ENCODE measurements around the gene S100A5.
A peak's percentile ranks its signal among the peaks of the same experiment; 100 is the strongest.
"Not testable (repeated sequence)": the region's sequence is repeated elsewhere in the genome, so short reads cannot be mapped to it uniquely, and the experiment has no call there.

S100A5 gene, protein sequence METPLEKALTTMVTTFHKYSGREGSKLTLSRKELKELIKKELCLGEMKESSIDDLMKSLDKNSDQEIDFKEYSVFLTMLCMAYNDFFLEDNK

DNA sequence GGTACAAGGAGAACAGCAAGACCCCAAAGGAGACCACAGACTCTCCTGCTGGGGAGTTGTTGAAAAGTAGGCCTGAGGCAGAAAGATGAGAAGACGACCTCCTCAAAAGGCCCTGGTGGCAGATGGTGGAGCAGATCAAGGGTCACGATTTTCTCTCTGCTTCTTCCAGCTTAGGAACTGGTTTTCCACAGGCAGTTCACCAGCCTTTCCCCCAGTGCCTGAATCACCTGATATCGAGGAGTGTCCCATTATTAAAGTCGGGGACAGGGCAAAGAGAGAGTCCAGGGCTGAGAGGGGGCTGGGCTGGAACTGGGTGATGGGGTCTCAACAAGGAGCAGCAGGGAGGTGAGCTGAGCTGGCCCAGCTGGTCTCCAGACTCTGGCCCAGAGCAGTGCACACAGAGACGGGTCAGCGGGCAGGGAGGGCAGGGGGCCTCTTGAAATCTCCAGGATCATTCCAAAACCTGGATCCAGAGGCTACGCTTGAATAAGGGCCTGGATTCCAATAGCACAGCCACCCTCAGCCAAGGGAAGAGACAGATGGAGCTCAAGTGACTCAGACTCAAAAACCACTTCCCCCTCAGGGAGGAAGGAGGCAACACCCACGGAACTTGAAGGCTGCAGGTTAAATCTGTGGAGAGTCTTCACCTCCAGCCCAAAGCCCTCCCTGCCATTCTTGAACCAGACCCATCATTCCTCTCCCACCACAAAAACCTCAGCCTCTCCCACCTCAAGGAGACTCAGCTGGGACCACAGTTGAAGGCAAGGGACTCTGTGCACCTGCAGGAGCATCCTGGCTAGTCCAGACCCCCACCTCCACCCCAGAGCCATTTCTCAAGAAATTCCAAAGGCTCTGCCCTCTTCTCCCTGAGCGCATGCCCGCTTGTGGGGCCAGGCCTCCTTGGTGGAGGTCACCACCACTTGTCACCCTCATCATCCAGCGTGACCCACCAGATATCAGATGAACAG, at the start of gene S100A5:
Gene S100A5, minus strand, starts transcription at position 541 of the 968 bp plus-strand sequence. CDS start 743 bp downstream, outside the sequence.
- peak; percentile 20 for DNase-seq (ENCODE audit: low read depth)

- no peak for DNase-seq (ENCODE audit: low read depth)
These were observed 47.7 kb upstream of the S100A5 start for GRCh38 chr1:153588482-153588881.

GRCh38 chr1:153588033-153588432, 47.3 kb upstream of the S100A5 start:
- DNase-seq (ENCODE audit: low read depth), result not testable (repeated sequence)

GRCh38 chr1:153587314-153587713, 46.6 kb upstream of the S100A5 start:
- DNase-seq (ENCODE audit: low read depth), result no peak

- no peak for DNase-seq (ENCODE audit: low read depth)
These were observed 45.6 kb upstream of the S100A5 start for GRCh38 chr1:153586347-153586746.

GRCh38 chr1:153585006-153585405, 44.3 kb upstream of the S100A5 start:
- no peak for DNase-seq (ENCODE audit: low read depth)

DNA sequence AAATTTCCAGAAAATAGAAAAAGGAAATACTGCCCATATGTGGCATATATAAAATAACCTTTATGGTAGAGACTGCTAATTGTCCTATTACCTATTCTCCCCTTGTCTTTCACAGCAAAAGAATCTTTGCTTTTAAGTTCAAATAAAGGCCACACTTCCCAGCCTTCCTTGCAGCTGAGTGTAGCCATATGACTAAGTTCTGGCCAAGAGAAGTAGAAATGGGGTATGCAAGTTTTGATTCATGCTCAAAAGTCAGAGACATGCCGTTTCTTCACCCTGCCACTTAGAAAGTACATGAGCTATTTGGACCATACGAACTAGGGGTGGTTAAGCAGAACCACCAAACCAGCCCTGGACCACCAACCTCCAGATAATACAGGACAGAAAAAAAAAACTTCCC, 43.2 kb upstream of the S100A5 start:
- DNase-seq (ENCODE audit: low read depth), result no peak

- DNase-seq (ENCODE audit: low read depth), result not testable (repeated sequence)
These were observed 42.8 kb upstream of the S100A5 start for GRCh38 chr1:153583514-153583913.

DNA sequence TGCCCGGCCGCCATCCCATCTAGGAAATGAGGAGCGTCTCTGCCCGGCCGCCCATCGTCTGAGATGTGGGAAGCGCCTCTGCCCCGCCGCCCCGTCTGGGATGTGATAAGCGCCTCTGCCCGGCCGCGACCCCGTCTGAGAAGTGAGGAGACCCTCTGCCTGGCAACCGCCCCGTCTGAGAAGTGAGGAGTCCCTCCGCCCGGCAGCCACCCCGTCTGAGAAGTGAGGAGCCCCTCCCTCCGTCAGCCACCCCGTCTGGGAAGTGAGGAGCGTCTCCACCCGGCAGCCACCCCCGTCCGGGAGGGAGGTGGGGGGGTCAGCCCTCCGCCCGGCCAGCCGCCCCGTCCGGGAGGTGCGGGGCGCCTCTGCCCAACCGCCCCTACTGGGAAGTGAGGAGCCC, 42.1 kb upstream of the S100A5 start:
- not testable (repeated sequence) for DNase-seq (ENCODE audit: low read depth)

DNA sequence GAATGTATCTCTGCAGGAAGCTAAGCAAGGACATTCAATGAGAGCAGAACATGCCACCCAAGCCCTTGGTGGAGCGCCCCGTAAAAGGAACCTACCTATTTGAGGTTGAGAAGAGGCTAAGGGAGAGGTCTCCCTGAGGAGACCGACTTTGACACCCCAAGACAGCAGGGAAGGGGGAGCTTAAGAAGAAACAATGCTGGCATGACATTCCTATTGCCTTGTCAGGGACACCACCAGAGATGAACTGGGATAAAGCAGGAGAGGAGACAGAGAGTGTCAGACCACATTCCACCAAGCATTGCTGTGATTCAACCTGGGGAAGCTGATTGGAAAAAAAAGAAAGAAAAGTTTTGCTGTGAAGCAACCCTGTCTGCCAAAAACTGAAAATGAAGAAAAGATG, 38.2 kb upstream of the S100A5 start:
- no peak for DNase-seq (ENCODE audit: low read depth)

DNA sequence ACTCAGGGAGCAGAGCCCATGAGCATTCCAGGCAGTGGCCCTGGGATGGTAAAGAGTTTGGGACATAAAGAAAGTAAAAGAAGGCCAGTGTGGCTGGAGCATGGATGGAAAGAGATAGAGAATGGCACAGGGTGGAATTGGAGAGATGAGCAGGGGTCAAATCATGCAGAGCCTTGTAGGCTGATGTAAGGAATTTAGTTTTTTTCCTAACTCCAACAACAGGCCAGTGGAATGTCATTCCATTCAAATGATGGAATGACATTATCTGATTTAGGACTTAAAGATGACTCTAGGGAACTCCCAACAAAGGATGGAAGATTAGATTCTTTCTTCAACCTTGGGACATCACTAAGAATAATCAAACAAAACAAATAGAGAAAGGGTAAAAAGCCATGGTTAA, 37.8 kb upstream of the S100A5 start:
- DNase-seq (ENCODE audit: low read depth), result no peak

DNA sequence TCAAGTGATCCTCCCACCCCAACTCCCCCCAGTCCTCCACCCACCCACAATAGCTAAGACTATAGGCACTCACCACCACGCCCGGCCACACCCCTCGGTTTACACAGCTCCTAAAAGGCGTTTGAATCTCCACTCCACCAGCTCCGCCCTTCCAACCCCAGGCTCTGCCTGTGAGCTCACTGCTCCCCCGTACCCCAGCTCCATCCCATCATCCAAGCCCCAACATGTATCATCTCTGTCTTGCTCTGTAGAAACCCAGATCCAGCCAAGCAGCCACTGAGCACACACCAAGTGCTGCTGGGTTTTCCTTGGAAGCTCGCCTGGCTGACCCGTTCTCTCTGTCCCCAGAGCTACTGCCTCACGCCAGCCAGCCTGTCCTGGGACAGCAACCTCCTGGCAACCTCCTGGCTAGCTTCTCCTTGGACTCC, 36.9 kb upstream of the S100A5 start:
- DNase-seq (ENCODE audit: low read depth), result no peak

- DNase-seq (ENCODE audit: low read depth), result no peak
These were observed 36.4 kb upstream of the S100A5 start for GRCh38 chr1:153577138-153577537.

DNA sequence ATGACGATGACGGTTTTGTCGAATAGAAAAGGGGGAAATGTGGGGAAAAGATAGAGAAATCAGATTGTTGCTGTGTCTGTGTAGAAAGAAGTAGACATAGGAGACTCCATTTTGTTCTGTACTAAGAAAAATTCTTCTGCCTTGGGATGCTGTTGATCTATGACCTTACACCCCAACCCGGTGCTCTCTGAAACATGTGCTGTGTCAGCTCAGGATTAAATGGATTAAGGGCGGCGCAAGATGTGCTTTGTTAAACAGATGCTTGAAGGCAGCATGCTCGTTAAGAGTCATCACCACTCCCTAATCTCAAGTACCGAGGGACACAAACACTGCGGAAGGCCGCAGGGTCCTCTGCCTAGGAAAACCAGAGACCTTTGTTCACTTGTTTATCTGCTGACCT, 34.8 kb upstream of the S100A5 start:
- DNase-seq (ENCODE audit: low read depth), result not testable (repeated sequence)

DNA sequence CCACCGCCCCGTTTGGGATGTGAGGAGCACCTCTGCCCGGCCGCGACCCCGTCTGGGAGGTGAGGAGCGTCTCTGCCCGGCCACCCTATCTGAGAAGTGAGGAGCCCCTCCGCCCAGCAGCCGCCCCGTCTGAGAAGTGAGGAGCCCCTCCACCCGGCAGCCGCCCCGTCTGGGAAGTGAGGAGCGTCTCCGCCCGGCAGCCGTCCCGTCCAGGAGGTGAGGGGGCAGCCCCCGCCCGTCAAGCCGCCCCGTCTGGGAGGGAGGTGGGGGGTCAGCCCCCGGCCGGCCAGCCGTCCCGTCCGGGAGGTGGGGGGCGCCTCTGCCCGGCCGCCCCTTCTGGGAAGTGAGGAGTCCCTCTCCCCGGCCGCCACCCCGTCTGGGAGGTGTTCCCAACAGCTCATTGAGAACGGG, 34.4 kb upstream of the S100A5 start:
- not testable (repeated sequence) for DNase-seq (ENCODE audit: low read depth)

DNA sequence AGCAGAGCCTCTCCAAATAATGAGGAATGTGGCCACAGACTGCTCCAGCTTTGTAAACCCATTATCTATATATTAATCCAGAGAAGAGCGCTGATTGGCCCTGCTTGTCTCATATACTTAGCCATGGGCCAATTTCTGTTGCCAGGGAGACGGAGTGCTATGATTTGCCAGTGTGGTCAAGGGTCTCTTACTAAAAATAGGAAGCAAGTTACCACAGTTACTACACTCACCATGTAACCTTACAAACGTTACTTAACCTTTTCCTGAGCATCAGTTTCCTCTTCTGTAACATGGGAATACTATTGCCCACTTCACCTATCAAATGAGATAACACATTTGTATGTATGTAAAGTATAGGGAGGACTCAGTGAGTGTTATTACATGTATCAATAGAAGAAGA, 32.6 kb upstream of the S100A5 start:
- no peak for DNase-seq (ENCODE audit: low read depth)

GRCh38 chr1:153572569-153573015, 31.9 kb upstream of the S100A5 start:
- no peak for DNase-seq (ENCODE audit: low read depth)

- no peak for DNase-seq (ENCODE audit: low read depth)
These were observed 31.0 kb upstream of the S100A5 start for GRCh38 chr1:153571706-153572105.

- DNase-seq (ENCODE audit: low read depth), result no peak
These were observed 30.1 kb upstream of the S100A5 start for GRCh38 chr1:153570874-153571273.

DNA sequence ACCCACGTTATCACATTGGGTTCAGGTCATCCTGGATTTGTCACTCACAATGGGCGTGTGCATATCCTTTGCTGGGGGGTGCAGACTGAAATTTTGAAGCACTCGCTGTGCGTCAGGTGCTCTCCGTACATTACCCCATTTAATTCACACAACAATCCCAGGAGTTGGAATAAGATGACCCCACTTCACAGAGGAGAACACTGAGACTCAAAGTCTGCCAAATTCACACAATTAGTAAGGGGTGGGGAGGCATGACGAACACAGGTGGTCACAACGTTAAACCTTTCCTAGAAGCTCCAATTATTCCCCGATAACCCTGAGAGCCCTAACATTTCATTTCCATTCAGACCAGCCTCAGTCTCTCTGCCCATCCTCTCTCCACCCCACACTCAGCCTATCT, 28.7 kb upstream of the S100A5 start:
- no peak for DNase-seq (ENCODE audit: low read depth)

DNA sequence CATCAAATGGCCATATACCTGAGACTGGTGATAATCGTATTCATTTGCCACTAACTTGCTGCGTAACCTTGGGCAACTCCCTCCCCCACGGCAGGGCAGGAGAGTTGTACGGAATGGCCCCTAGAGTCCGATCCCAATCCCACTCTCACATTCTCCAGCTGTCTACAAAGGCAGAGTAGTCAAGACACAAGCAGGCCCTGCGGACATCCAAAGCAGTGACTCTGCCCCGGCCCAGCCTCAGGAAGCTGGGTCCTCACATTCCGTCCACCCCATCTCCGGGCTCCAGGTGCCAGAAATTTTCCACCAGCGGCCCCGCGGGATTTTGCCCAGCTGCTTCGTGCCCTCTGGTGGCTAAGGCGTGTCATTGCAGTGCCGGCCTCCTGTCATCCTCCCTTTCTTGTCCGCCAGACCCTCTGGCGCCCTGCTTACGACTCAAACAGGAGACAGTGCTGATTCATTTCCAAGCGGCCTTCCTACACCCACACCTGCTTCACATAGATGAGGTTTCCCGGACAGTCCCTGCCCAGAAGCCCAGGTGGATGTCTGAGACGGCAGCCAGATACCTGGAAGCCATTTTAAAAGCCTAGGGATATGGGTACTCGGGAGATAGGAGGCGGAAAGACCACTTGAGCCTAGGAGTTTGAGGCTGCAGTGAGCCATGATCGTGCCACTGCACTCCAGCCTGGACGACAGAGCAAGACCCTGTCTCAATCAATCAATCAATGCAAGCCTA, 27.8 kb upstream of the S100A5 start:
- peak; percentile 71 for DNase-seq (ENCODE audit: low read depth)

DNA sequence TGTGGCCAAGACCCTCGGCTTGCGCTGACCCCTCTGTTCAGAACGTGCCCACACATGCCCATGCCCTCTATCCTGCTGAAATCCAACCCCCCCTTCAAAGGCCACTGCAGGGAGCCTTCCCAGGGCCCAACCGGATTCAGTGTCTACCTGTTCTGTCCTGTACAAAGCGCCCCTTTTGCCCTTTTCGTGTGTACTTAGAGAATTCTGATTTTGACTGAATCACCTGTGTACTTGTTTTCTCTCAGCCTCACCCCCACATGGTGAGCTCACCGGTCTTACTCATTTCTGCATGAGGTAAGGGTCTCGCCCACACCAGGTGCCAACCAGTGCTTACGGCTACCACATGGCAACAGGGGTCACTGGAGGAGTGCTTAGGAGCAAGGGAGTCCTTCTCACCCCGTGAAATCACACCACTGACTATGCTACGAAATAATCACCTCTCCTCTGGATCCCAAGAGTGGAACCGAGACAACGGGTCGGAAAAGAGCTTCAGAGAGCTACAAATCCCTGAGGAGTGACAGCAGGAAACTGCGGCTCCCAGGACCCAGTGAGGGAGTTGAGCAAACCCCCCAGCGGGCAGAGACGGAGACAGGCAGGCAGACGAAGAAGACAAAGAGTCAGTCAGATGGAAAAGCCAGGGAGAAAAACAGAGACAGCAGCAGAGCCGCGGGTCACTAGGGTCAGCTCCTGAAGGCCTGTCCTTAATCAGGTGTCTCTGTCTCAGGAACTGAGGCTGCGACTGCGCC, 27.1 kb upstream of the S100A5 start:
- DNase-seq (ENCODE audit: low read depth), result no peak

Measured in stimulated activated CD8-positive, alpha-beta memory T cell treated with anti-CD3 and anti-CD28 coated beads, Interleukin-4, amount 100 ng/mL, for 24 hours (primary cell).